Endodermal cell (in vitro differentiated cells): ENCODE measurements around the gene VPS37C. TPM values are rescaled to one million over a fixed set of nuclear protein-coding genes. Genes with fewer than 3 reads are reported as not detected.

Experiments
- DNase-seq: peaks from one replicate; pipeline ENCODE4 v3.0.0-alpha.2; 2017
- H3K27ac ChIP-seq: 2 replicates; pipeline ENCODE4 v1.5.1; 2013; ENCODE audit warnings: mild to moderate bottlenecking, low read depth, low read length, moderate library complexity
- H3K27me3 ChIP-seq: 2 replicates; pipeline ENCODE4 v1.6.1; 2013; ENCODE audit warnings: mild to moderate bottlenecking, low read length, moderate library complexity; ENCODE audit not compliant: insufficient read depth, control insufficient read depth, poor library complexity, severe bottlenecking
- H3K36me3 ChIP-seq: 2 replicates; pipeline ENCODE4 v1.7.0; 2013; ENCODE audit warnings: mild to moderate bottlenecking, low read length, moderate library complexity; ENCODE audit not compliant: control insufficient read depth, insufficient read depth
- H3K4me1 ChIP-seq: one replicate; pipeline ENCODE4 v1.7.0; 2013; ENCODE audit warnings: low read length; ENCODE audit not compliant: control insufficient read depth, insufficient read depth
- H3K4me3 ChIP-seq: 2 replicates; pipeline ENCODE4 v1.5.1; 2013; ENCODE audit warnings: mild to moderate bottlenecking, low read length, moderate library complexity
- H3K9ac ChIP-seq: 2 replicates; pipeline ENCODE4 v1.6.1; 2013; ENCODE audit warnings: mild to moderate bottlenecking, low read length, moderate library complexity; ENCODE audit not compliant: poor library complexity, severe bottlenecking; ENCODE audit errors: extremely low read depth
- H3K9me3 ChIP-seq: 2 replicates; pipeline ENCODE4 v1.6.1; 2013; ENCODE audit warnings: mild to moderate bottlenecking, low read length, moderate library complexity; ENCODE audit not compliant: control insufficient read depth
- H3K27ac Mint-ChIP-seq: 2 replicates; pipeline ENCODE4 v1.8.0; 2020; ENCODE audit warnings: mixed read lengths
- H3K27me3 Mint-ChIP-seq: 2 replicates; pipeline ENCODE4 v1.8.0; 2021; ENCODE audit warnings: mild to moderate bottlenecking, mixed read lengths; ENCODE audit not compliant: insufficient read depth
- H3K36me3 Mint-ChIP-seq: 2 replicates; pipeline ENCODE4 v1.8.0; 2020; ENCODE audit warnings: low read depth, mixed read lengths
- H3K4me1 Mint-ChIP-seq: 2 replicates; pipeline ENCODE4 v1.8.0; 2020; ENCODE audit warnings: mixed read lengths
- H3K4me3 Mint-ChIP-seq: 2 replicates; pipeline ENCODE4 v1.8.0; 2020; ENCODE audit warnings: mild to moderate bottlenecking, moderate library complexity, mixed read lengths
- H3K9me3 Mint-ChIP-seq: 2 replicates; pipeline ENCODE4 v1.8.0; 2020; ENCODE audit warnings: mild to moderate bottlenecking, mixed read lengths
- WGBS, 2 experiments: methylation state at CpG; one replicate each; pipeline versions ENCODE4 v1.1.5 to v1.1.7; 2013; ENCODE audit warnings: missing lambda C conversion rate in 2 of 2, mixed read lengths in 1 of 2; ENCODE audit not compliant: insufficient coverage in 1 of 2, insufficient read length in 1 of 2; 5-methylcytosine and 5-hydroxymethylcytosine counted together
- total RNA-seq, 2 donors: library from RNA; stranded (reverse); fragmentation: NEBNext Ultra II Directional in 1 of 2; extraction: Animal tissue kit (Norgen Biotek cat#: 25700) in 1 of 2; gene quantifications; 2 replicates in 1 of 2; 3 replicates in 1 of 2; pipeline ENCODE4 v1.2.1, GENCODE V29; 2021
- TF ChIP-seq, protein P1 (sequence below): fragments of 200-600 bp; sonication (generic); conservative IDR thresholded peaks from 2 replicates; pipeline ENCODE4 v1.5.0; 2021; ENCODE audit warnings: antibody characterized with exemption, mild to moderate bottlenecking

Gene VPS37C
- total RNA-seq, 2 donors from 2014 or later = 23.9 to 26.7 TPM

DNA sequence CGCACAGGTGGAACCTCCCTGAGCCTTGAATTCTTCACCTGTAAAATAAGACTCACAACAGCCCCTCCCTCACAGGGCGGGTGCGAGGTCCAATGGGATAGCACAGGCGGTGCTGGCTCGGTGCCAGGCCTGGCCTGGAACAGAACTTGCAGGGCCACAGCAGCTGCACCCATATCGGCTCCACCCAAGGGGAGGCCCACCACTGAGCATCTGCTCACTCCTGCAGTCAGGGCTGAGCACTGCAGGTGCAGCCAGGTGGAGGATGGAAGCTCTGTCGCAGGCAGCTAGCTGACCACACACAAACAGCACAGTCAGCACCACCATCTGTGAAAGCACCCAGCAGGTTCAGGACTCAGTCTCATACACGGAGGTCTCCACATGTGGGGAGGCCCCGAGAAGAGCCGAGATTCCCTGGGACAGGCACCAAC lies 19.6 kb downstream of the VPS37C start:
- 90 to 100% methylated on average over 2 to 10 of the region's 10 CpGs for WGBS, 2 experiments

DNA sequence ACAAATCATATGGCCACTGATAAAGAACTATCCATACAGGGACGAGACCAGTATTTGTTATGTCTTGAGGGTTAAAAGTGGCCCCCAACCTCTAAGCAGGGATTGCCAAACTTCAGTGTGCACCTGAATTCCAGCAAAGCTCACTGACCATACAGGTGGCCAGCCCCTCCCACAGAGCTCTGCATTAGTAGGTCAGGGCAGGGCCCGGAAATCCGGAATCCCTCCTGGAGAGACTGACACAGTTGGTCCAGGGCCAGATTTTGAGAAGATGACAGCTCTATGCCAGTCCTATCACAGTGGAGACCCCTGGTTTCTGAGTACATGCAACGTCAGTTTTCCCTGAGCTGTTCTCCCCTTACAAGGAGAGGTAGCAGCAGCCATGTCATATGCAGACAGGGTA lies 20.8 kb downstream of the VPS37C start:
- Mint-ChIP-seq H3K9me3 (no peaks in the 10 kb centered on the region), H3K4me3 (no peak overlapping the region), H3K27ac (no peak overlapping the region), H3K4me1 (peaks cover 7% of the 10 kb centered on the region), H3K27me3 (peaks cover 1% of the 10 kb centered on the region), H3K36me3 (peaks cover 27% of the 10 kb centered on the region)
- no peak overlapping the region for H3K4me3 ChIP-seq
- no peaks in the 10 kb centered on the region for H3K4me1 ChIP-seq
- H3K9me3 ChIP-seq = no peaks in the 10 kb centered on the region
- 94 to 95% methylated on average over 3 to 4 of the region's 4 CpGs for WGBS, 2 experiments
- no peaks in the 10 kb centered on the region for H3K27me3 ChIP-seq
- no peak overlapping the region for H3K9ac ChIP-seq
- H3K36me3 ChIP-seq = peaks cover 19% of the 10 kb centered on the region
- H3K27ac ChIP-seq = no peak overlapping the region
- TF ChIP-seq, protein P1, sequence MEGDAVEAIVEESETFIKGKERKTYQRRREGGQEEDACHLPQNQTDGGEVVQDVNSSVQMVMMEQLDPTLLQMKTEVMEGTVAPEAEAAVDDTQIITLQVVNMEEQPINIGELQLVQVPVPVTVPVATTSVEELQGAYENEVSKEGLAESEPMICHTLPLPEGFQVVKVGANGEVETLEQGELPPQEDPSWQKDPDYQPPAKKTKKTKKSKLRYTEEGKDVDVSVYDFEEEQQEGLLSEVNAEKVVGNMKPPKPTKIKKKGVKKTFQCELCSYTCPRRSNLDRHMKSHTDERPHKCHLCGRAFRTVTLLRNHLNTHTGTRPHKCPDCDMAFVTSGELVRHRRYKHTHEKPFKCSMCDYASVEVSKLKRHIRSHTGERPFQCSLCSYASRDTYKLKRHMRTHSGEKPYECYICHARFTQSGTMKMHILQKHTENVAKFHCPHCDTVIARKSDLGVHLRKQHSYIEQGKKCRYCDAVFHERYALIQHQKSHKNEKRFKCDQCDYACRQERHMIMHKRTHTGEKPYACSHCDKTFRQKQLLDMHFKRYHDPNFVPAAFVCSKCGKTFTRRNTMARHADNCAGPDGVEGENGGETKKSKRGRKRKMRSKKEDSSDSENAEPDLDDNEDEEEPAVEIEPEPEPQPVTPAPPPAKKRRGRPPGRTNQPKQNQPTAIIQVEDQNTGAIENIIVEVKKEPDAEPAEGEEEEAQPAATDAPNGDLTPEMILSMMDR = no peak
- no peak for DNase-seq

More for the DNA sequence above, 19.6 kb downstream of the VPS37C start:
- DNase-seq = no peak
- Mint-ChIP-seq H3K9me3 (no peaks in the 10 kb centered on the region), H3K27ac (no peak overlapping the region), H3K4me3 (no peak overlapping the region), H3K27me3 (peaks cover 1% of the 10 kb centered on the region), H3K4me1 (peaks cover 11% of the 10 kb centered on the region), H3K36me3 (peaks cover 23% of the 10 kb centered on the region)
- Histone ChIP-seq H3K9ac (no peak overlapping the region), H3K36me3 (peaks cover 15% of the 10 kb centered on the region), H3K27ac (no peak overlapping the region), H3K27me3 (no peaks in the 10 kb centered on the region), H3K4me1 (no peaks in the 10 kb centered on the region), H3K4me3 (no peak overlapping the region), H3K9me3 (no peaks in the 10 kb centered on the region)
- TF ChIP-seq, protein P1 = peak; percentile 31

DNA sequence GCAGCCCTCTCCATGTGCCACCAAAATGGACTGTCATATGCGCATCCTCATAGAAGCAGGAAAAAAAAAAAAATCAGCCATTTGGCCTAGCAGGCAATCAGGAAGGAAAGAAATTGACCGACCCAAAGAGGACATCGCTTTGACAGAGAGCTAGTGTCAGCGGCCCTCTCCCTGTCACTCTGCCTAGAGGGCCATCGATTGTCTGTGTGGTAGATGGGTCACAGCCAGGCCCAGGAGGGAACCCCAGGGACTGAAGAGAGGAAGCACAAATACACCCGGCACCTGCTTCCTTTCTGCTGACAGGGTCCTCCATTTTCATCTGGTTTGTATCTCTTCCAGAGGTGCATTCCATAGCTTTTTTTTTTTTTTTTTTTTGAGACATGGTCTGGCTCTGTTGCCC lies 21.8 kb downstream of the VPS37C start:
- no peak overlapping the region for H3K4me3 ChIP-seq
- H3K9ac ChIP-seq = no peak overlapping the region
- Mint-ChIP-seq H3K4me3 (no peak overlapping the region), H3K36me3 (peaks cover 30% of the 10 kb centered on the region), H3K4me1 (peaks cover 7% of the 10 kb centered on the region), H3K27ac (no peak overlapping the region), H3K9me3 (no peaks in the 10 kb centered on the region), H3K27me3 (peaks cover 1% of the 10 kb centered on the region)
- no peaks in the 10 kb centered on the region for H3K9me3 ChIP-seq
- TF ChIP-seq, protein P1 = no peak
- H3K27ac ChIP-seq = no peak overlapping the region
- 94 to 100% methylated on average over 5 to 6 of the region's 6 CpGs for WGBS, 2 experiments
- H3K27me3 ChIP-seq = no peaks in the 10 kb centered on the region
- DNase-seq = no peak
- H3K4me1 ChIP-seq = no peaks in the 10 kb centered on the region
- H3K36me3 ChIP-seq = peaks cover 19% of the 10 kb centered on the region
